PC-3 (cell line): ENCODE data around the gene DCLK1. TPM values are rescaled to one million over a fixed set of nuclear protein-coding genes. Genes with fewer than 3 reads are reported as not detected.

Source experiments
- ATAC-seq: fragments of 200-7000 bp; cut with Tn5 transposase; 2 replicates; pipeline ENCODE4 v1.9.1; 2020; ENCODE audit warnings: mild to moderate bottlenecking, moderate library complexity
- BruUV-seq: library from RNA; stranded (reverse); fragments of 400-500 nt; replicated peaks from 2 replicates; lab custom pipeline; 2021; lab: Mats Ljungman, UMichigan
- CTCF ChIA-PET: fragments of 300-600 bp; sonication (Branson Sonifier 250); formaldehyde crosslinking; loops from one replicate; lab custom pipeline; 2022; ENCODE audit warnings: antibody characterized with exemption; lab: Charles Lee
- POLR2A ChIA-PET: fragments of 300-600 bp; sonication (Branson Sonifier 250); formaldehyde crosslinking; loops from one replicate; lab custom pipeline; 2022; ENCODE audit warnings: antibody characterized with exemption; ENCODE audit not compliant: unreplicated experiment; lab: Charles Lee
- DNase-seq: peaks from one replicate; pipeline ENCODE4 v3.0.0-alpha.2; 2015
- H2AFZ ChIP-seq: fragments of 300-600 bp; sonication (generic); 2 replicates; pipeline ENCODE4 v1.6.0; 2016; ENCODE audit warnings: antibody characterized with exemption, low read length
- H3F3A ChIP-seq: fragments of 300-600 bp; sonication (generic); one replicate; pipeline ENCODE4 v1.6.0; 2017; ENCODE audit warnings: antibody characterized with exemption, low read length, control low read depth, mild to moderate bottlenecking; ENCODE audit not compliant: unreplicated experiment
- H3K27ac ChIP-seq: fragments of 300-600 bp; sonication (generic); 2 replicates; pipeline ENCODE4 v1.5.1; 2016; ENCODE audit warnings: mild to moderate bottlenecking, low read length
- H3K27me3 ChIP-seq: fragments of 300-600 bp; sonication (generic); 2 replicates; pipeline ENCODE4 v1.6.1; 2016; ENCODE audit warnings: low read length, mixed read lengths
- H3K36me3 ChIP-seq: fragments of 300-600 bp; sonication (generic); 2 replicates; pipeline ENCODE4 v1.6.1; 2016; ENCODE audit warnings: low read depth, mixed run types, low read length, mixed read lengths
- H3K4me1 ChIP-seq: fragments of 300-600 bp; sonication (generic); 2 replicates; pipeline ENCODE4 v1.5.1; 2016; ENCODE audit warnings: low read length; ENCODE audit not compliant: insufficient read depth
- H3K4me2 ChIP-seq: fragments of 300-600 bp; sonication (generic); 2 replicates; pipeline ENCODE4 v1.6.0; 2016; ENCODE audit warnings: low read length
- H3K4me3 ChIP-seq: fragments of 300-600 bp; sonication (generic); 2 replicates; pipeline ENCODE4 v1.5.1; 2016; ENCODE audit warnings: mild to moderate bottlenecking, low read length, mixed read lengths
- H3K79me2 ChIP-seq: fragments of 300-600 bp; sonication (generic); 2 replicates; pipeline ENCODE4 v1.6.1; 2017; ENCODE audit warnings: low read length, mixed read lengths
- H3K9ac ChIP-seq: fragments of 300-600 bp; sonication (generic); 2 replicates; pipeline ENCODE4 v1.6.0; 2016; ENCODE audit warnings: mild to moderate bottlenecking, low read length
- H3K9me2 ChIP-seq: fragments of 300-600 bp; sonication (generic); replicated peaks from 2 replicates; pipeline ENCODE4 v1.6.1; 2016; ENCODE audit warnings: mixed run types, low read length, mixed read lengths
- H3K9me3 ChIP-seq: fragments of 300-600 bp; sonication (generic); 2 replicates; pipeline ENCODE4 v1.6.1; 2016; ENCODE audit warnings: low read length, mixed read lengths
- H4K20me1 ChIP-seq: fragments of 300-600 bp; sonication (generic); 2 replicates; pipeline ENCODE4 v1.6.1; 2016; ENCODE audit warnings: low read length, mixed read lengths
- EZH2 ChIP-seq: fragments of 300-600 bp; sonication (generic); IDR thresholded peaks from one replicate; pipeline ENCODE4 v1.6.1; 2017; ENCODE audit warnings: antibody characterized with exemption, mild to moderate bottlenecking, low read length; ENCODE audit not compliant: unreplicated experiment
- EZH2phosphoT487 ChIP-seq: fragments of 300-600 bp; sonication (generic); IDR thresholded peaks from 2 replicates; pipeline ENCODE4 v1.6.1; 2018; ENCODE audit warnings: mild to moderate bottlenecking, antibody characterized with exemption, low read length, borderline replicate concordance
- intact Hi-C: fragments of 100-400 bp; cut with micrococcal nuclease; formaldehyde crosslinking; loops from 2 replicates; pipeline ENCODE4 v1.9.0; 2023
- total RNA-seq: library from RNA; depleted of rRNA; stranded (reverse); fragments of >200 nt; gene quantifications from 2 replicates; pipeline ENCODE4 v1.2.3, GENCODE V29; 2014
- TF ChIP-seq, protein P1 (sequence below): fragments of 300-600 bp; sonication (generic); conservative IDR thresholded peaks from 2 replicates; pipeline ENCODE4 v1.5.1; 2017; ENCODE audit warnings: antibody characterized with exemption, low read depth, mild to moderate bottlenecking, low read length

DCLK1 gene
- total RNA-seq, 1 experiment from 2014 or later = not detected

DNA sequence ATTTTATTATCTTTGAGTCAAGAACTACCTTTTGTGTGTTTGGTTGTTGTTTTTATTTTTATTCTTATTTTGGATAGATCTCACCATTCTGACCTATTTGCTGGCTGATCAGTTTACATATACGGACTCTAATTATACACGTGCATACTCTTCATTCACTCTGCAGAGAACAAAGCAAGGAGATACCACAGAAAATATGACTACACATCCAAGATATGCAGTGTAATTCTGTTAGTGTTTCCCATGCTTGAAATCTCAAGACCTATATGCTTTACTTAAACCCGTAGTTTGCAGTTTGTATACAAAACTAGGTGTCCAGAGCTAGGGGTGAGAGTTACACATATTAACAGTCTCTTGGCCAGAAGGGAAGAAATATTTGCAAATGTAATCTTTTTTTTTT, 205.5 kb downstream of the DCLK1 start:
- Histone ChIP-seq H3K27me3 (no peaks in the 10 kb centered on the region), H2AFZ (no peak overlapping the region), H3K4me3 (no peak overlapping the region), H4K20me1 (no peaks in the 10 kb centered on the region), H3K9me3 (no peaks in the 10 kb centered on the region), H3K27ac (no peak overlapping the region), H3F3A (no peaks in the 10 kb centered on the region), H3K9me2 (no peaks in the 10 kb centered on the region), H3K79me2 (no peaks in the 10 kb centered on the region), H3K4me1 (peaks cover 19% of the 10 kb centered on the region), H3K4me2 (no peak overlapping the region), H3K9ac (no peak overlapping the region), H3K36me3 (no peaks in the 10 kb centered on the region)
- ChIA-PET CTCF (no interaction called here), POLR2A (no interaction called here)
- intact Hi-C loops = no loop called here
- TF ChIP-seq, protein P1, sequence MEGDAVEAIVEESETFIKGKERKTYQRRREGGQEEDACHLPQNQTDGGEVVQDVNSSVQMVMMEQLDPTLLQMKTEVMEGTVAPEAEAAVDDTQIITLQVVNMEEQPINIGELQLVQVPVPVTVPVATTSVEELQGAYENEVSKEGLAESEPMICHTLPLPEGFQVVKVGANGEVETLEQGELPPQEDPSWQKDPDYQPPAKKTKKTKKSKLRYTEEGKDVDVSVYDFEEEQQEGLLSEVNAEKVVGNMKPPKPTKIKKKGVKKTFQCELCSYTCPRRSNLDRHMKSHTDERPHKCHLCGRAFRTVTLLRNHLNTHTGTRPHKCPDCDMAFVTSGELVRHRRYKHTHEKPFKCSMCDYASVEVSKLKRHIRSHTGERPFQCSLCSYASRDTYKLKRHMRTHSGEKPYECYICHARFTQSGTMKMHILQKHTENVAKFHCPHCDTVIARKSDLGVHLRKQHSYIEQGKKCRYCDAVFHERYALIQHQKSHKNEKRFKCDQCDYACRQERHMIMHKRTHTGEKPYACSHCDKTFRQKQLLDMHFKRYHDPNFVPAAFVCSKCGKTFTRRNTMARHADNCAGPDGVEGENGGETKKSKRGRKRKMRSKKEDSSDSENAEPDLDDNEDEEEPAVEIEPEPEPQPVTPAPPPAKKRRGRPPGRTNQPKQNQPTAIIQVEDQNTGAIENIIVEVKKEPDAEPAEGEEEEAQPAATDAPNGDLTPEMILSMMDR = no peak
- TF ChIP-seq EZH2 (no peak), EZH2phosphoT487 (no peak)
- DNase-seq (no peak), ATAC-seq (no peak)
- BruUV-seq = no TSS peak

- Histone ChIP-seq H3K36me3 (no peaks in the 10 kb centered on the region), H3K9me3 (no peaks in the 10 kb centered on the region), H2AFZ (peak overlapping the region; percentile 31; the same call in 1 of the 2 replicates), H3K4me3 (no peak overlapping the region), H3K9me2 (no peaks in the 10 kb centered on the region), H3K27me3 (no peaks in the 10 kb centered on the region), H3K79me2 (no peaks in the 10 kb centered on the region), H3F3A (no peaks in the 10 kb centered on the region), H3K27ac (peak overlapping the region; percentile 48), H3K9ac (no peak overlapping the region), H3K4me2 (peak overlapping the region; percentile 67), H3K4me1 (peaks cover 19% of the 10 kb centered on the region), H4K20me1 (no peaks in the 10 kb centered on the region)
- CTCF ChIA-PET = no interaction called here
- ATAC-seq (peak; percentile 96), DNase-seq (peak; percentile 67)
- TF ChIP-seq EZH2phosphoT487 = no peak
- TF ChIP-seq, protein P1 = no peak
- TF ChIP-seq EZH2 = no peak
- POLR2A ChIA-PET = no interaction called here
- BruUV-seq = no TSS peak
- intact Hi-C loops = no loop called here
Measured at GRCh38 chr13:35923347-35923746, 207.8 kb downstream of the DCLK1 start.

- ChIA-PET CTCF (no interaction called here), POLR2A (interaction anchor here (0.6 kb wide), 1 partner anchor 1218 kb away, joined by 3 read pairs; no protein-coding TSS in a partner anchor)
- Histone ChIP-seq H3K27ac (no peak overlapping the region), H3K9ac (no peak overlapping the region), H3K27me3 (no peaks in the 10 kb centered on the region), H4K20me1 (no peaks in the 10 kb centered on the region), H3K79me2 (no peaks in the 10 kb centered on the region), H3K9me3 (no peaks in the 10 kb centered on the region), H3F3A (no peaks in the 10 kb centered on the region), H3K9me2 (no peaks in the 10 kb centered on the region), H3K4me1 (peaks cover 15% of the 10 kb centered on the region), H3K4me3 (no peak overlapping the region), H3K36me3 (no peaks in the 10 kb centered on the region), H3K4me2 (no peak overlapping the region), H2AFZ (no peak overlapping the region)
- TF ChIP-seq EZH2phosphoT487 (no peak), EZH2 (no peak)
- intact Hi-C loops = no loop called here
- no peak for ATAC-seq
- no TSS peak for BruUV-seq
- no peak for DNase-seq
Measured at GRCh38 chr13:35920816-35921215, 210.4 kb downstream of the DCLK1 start.
